HG03097 (cell line): Measurements from ENCODE around the gene MKI67.

Experiments used
- ATAC-seq: cut with Tn5 transposase; IDR thresholded peaks from one replicate; pipeline ENCODE4 v1.9.1; 2021; ENCODE audit not compliant: unreplicated experiment, low FRiP score

The MKI67 gene

DNA sequence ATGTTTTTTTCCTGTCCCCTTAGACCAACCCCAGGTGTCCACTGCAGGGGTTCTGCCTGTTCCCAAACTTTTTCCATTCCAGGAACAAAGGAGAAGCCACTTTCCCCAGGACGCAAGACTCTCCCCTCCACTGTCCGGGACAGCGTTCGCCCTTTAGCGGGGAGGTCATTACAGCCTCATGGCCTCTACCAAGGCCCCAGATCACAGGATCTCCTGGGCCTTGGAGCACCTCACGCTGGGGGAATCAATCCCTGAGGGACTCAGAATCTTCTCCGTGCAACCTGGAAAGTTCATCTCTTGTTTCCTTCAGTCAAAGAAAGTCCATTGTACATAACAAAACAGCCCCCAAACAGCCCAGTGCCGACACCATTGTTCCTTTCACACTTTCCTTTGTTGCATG lies 41.2 kb downstream of the MKI67 start:
- no peak for ATAC-seq

DNA sequence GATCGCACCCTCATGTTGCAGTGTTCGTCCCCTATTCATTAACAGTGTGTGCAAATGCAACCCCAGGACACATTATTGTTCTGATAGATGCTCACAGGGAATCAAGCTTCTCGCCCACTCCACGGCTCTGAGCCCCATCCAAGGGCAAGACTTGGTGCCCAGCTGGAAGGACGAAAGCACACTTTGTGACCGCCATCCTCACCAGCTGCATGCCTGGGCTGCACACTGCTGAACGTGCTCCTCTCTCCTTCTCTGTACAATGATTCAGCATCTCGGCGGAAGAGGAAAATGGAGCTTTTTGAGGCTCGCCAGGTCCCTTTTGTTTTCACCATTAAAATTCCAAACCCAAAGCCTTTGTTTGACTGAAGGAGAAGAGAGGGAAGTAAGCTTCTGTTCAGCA lies 41.9 kb downstream of the MKI67 start:
- ATAC-seq, result no peak

- no peak for ATAC-seq
Observed at GRCh38 chr10:128083191-128083895, 42.9 kb downstream of the MKI67 start.

GRCh38 chr10:128081720-128082119 lies 44.5 kb downstream of the MKI67 start:
- no peak for ATAC-seq

DNA sequence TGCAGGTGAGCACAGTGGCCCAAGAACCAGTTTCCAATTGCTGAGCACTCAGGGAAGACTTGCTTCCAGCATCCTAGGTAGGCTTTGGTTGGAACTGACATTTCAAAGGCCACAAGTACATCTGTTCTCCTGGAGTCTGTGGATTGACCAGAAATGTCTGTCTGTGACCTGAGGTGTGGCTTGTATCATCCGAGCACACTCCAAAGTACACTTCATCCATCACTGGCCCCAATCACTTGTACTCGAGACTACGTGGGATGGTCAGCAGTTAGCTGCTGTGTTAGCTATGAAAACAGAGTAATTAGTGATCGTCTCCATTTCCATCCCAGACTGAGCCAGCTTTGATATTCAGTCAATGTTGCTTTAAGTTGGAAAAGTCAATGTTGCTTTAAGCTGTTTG lies 45.0 kb downstream of the MKI67 start:
- ATAC-seq, result no peak

GRCh38 chr10:128080641-128081040 lies 45.6 kb downstream of the MKI67 start:
- no peak for ATAC-seq

DNA sequence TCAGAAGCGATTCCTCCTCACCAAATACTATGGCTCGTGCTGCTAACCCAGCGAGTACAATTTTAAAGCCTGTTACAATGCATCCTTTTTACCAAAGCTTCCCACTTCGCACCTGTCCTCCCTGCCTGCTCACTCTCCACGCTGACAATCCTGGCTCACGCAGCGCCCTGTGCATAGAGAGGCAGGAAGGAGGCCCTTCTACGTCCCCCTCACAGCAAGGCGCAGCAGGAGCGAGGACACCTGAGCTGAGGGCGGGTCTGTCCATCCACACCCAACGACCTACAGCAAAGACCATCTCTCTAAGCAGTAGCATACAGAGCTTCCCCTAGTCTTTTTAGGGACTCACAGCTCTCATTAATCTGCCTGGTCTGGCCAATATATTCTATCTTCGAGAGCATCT lies 46.0 kb downstream of the MKI67 start:
- ATAC-seq, result no peak

DNA sequence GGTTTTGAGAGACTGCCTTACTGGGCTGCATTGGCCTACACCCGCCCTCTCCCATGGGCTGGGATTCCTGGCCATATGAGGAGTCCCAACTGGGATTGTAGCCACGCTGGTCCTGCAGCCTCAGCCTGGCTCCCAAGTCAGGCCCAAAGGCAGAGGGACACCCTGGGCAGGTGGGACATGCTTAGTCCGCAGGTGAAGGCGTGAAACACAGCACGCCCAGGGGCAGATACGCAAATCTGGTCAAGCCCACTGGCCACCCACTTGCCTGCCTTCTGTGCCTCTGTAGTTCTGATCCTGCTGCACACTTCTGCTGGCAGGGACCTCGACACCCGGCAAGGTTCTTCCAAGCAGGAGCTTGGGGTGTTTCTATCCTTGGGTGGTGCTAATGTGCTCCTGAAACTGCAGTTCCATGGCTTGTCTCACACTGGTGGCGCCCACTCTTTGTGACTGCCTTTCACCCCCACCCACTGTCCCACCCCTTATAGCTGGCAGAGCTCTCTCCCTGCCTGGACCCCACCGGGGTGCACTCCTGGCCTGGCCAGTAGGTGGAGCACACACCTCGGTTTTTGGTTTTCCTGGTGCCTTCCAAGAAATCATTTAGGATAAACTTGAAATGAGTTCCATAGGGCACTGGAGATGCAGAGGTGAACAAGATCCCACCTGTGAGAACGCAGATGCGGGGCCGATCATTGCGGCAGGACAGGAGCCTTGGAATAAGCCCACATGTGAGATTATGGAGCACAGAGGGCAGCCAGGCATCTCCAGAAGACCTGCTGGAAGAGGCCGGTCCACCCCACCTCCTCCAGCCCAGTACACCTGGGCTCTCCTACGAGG lies 47.9 kb downstream of the MKI67 start:
- no peak for ATAC-seq

DNA sequence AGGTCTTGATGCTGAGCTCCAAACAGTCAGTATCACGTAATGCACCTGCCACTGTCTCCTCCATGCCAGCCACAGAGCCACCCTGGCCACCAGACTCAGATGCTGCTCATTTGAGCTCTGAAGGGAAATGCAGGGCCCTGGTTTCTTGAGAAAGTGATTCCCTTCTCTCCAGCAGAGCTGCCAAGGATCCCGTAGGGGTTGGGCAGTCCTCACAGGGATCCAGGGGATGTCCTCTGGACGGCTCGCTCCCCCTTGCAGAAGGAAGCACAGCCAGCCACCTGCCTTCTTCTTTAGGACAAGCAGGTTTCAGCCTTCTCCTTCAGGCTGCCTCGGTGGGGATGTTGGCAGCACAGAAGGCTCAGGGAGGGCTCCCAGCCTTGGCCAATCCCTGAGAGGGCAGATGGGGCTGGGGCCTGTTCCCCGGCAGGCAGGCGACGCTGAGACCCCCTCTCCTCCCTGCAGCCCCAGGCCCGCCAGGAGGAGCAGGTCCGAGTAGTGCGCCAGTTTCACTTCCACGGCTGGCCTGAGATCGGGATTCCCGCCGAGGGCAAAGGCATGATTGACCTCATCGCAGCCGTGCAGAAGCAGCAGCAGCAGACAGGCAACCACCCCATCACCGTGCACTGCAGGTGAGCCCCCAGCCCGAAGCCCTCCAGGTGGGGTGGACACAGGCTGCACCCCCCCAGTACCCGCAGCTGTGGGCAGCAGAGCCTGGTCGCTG lies 48.9 kb downstream of the MKI67 start:
- ATAC-seq, result no peak

DNA sequence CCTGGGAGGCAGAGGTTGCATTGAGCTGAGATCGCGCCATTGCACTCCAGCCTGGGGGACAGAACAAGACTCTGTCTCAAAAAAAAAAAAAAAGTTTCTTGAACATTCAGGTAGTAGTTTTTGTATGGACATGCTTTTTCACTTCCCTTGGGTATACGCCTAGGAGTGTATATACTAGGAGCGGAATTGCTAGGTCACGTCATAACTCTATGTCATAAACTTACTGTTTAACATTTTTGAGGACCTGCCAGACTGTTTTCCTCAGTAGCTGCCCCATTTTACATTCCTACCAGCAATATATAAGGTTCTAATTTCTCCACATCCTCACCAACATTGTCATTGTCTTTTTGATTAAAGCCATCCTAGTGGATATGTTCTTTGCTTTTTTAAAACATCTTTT lies 51.6 kb downstream of the MKI67 start:
- ATAC-seq, result no peak

- no peak for ATAC-seq
Observed at GRCh38 chr10:128073890-128074289, 52.3 kb downstream of the MKI67 start.

DNA sequence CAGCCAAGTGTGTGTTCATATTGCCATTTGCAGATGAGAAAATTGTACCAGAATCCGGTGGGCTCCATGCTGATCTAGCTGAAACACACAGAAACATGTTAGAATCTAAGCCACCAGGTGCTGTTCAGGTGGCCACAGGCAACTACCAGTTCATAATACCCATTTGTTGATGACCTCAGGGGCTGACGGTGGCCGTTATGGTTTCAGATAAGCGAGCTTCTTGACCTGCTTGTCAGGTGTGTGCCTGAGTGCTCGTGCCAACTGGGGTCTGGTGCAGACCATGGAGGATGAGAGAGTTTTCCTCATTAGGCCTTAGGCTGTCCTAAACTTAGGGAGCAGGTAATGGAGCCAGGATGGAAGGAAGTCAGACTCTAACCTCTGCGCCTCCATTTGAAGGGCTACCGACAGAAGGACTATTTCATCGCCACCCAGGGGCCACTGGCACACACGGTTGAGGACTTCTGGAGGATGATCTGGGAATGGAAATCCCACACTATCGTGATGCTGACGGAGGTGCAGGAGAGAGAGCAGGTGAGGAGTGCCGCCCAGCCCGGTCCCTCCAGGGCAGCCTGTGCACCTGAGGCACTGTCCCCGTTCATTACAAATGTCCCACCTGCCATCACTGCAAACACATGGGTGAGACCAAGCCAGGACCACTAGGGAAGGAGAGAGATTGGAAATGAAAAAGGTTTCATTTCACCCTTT lies 53.1 kb downstream of the MKI67 start:
- ATAC-seq, result no peak

DNA sequence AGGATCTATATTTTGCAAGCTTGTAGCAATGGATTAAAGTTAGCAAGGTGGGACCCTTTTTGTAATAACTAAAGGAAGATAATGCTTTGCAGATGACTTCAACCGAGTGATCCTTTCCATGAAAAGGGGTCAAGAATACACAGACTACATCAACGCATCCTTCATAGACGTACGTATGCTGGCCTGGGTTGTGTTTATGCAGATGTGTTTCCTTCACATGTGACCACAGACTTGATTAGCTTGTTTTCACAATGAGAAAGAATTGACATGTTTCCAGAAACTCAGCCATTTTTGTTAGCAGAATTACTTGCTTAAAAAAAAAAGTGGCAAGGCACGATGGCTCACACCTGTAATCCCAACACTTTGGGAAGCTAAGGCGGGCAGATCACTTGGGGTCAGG lies 54.2 kb downstream of the MKI67 start:
- no peak for ATAC-seq

GRCh38 chr10:128071417-128071782 lies 54.8 kb downstream of the MKI67 start:
- no peak for ATAC-seq

DNA sequence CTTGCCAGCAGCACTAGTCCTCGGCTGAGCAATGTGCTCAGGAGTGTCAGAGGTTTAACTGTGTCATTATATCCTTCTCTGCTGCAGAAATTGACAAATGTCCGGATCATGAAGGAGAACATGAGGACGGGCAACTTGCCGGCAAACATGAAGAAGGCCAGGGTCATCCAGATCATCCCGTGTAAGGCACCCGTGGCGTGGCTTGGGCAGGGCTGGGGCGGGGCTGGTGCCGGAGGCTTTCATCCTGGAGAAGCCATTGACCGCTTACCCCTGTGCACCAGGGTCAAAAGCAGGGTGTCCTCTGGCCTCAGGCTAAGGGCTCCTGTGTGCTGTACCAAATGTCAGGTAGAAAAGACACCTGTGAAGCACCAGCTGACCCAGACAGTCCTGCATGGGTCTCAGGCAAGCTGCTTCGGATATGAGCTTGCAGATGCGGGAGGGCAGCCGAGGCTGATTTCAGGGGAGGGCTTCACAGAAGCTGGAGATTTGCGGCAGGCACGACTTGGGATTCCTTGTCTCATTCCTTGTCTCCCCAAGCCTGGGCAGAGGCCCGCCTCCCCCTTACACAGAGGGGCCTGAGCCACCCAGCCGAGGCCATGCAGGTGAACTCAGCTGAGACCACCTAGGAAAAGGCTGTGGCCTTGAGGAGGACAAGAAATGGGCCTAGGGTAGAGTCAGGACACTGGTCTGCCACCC lies 55.4 kb downstream of the MKI67 start:
- no peak for ATAC-seq

GRCh38 chr10:128070161-128070560 lies 56.1 kb downstream of the MKI67 start:
- ATAC-seq, result no peak

DNA sequence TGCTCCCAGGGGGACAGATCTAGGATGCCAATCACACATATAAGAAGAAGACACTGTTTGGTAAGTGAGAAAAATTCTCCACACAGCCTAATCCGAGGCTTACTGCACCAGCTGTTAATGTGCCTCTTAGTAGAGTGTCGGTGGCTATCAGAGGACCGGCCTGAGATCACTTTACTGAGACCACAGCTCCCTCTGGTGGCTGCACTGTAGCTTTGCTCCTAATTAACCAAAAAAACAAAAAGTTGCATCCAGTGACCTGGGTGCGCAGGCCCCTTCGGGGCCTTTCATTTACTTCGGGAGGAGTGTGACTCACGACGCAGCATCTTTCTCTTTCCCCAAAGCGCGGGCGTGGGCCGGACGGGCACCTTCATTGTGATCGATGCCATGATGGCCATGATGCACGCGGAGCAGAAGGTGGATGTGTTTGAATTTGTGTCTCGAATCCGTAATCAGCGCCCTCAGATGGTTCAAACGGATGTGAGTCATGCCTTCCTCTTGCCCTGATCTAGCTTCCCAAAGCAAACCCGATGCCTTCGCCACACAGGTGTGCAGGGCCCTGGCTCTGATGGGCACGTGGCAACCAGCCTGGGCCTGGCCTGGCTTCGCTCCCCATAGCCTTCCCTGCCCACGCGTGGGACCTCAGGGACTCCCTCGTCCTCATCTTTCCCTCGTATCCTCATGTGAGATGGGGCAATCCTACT lies 56.7 kb downstream of the MKI67 start:
- ATAC-seq, result peak; percentile 36

DNA sequence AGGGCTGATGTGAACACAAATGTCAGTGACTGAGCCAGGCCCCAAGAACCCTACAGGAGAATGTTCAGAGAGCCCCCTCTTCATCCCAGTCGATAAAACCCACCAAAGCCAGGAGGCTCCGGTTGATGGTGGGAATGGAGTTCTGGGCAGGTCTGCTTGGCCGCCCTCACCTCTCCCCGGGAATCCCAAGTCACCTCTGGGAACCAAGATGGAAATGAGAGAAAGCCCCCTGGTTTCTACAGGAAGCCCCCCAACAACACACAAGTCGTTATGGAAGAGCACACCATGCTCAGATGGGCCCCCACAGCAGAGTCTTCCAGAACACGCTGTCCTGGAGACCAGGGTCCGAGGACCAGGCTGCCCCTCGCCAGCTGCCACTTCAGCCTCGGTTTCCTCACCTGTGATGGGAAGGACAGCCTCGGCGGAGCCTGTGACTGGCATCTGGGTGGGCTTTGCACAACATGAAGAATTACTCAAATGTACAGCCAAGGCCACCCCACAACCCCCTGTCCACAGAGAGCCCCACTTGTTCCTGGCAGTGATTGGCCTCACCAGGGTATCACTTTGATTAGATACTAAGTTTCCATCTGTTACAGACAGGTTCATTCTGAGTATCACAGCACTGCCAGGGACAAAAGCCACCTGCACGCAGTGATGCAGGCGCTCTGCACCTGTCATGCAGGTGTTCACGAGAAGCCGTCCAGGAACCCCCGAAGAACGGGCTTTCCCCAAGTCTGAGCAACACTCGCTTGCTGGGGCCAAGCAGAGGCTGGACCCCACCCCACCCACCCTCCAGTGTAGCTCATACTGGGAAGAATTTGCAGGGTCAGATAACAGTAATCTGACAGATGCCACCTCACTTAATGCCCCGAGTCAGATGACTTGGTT lies 57.6 kb downstream of the MKI67 start:
- ATAC-seq, result no peak
